Loucy (cell line): ENCODE results near the gene TBC1D22A.

ENCODE experiments used
- CTCF ChIP-seq: fragments of 200-600 bp; sonication (generic); conservative IDR thresholded peaks from 2 replicates; pipeline ENCODE4 v1.5.1; 2014; ENCODE audit warnings: mild to moderate bottlenecking, antibody characterized with exemption, low read length
- EZH2phosphoT487 ChIP-seq: fragments of 200-600 bp; IDR thresholded peaks from 2 replicates; pipeline ENCODE4 v1.6.1; 2018; ENCODE audit warnings: antibody characterized with exemption, mild to moderate bottlenecking, moderate library complexity, borderline replicate concordance

DNA sequence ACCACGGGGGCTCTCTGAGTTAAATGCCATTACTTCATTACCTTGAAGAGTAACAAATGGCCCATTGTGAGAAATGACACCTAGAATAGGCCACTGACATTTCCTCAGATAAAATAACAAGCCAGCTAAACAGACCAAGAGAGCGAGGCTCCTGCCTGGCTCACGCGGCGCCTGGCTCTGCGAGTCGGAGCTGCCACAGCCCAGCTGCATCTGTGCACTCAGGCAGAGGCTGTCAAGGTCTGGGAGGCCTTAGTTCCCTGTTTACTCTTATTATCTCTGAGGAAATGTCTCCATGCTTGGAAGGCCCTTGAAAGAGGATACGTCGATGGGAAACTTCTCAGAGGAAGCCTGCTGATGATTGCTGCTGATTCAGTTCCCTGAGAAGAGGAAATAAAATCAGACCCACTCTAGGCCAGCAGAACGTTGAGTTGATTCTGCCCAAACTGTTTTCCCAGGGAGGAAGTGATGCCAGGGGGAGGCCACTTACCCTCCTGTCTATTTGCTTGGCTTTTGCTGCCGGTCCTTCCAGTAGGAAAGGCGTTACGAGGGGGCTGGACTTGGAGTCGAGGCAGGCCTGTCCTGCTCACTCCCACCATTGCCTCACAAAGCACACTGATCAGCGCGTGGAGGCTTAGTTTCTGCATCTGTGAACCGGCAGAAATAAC lies 208.8 kb downstream of the TBC1D22A start:
- TF ChIP-seq CTCF: no peak
- no peak for TF ChIP-seq EZH2phosphoT487
